GM12878 (cell line): ENCODE results near the gene HSPB3. TPM values are rescaled to one million over a fixed set of nuclear protein-coding genes. Genes with fewer than 3 reads are reported as not detected.

ENCODE experiments used
- ATAC-seq: fragments of 200-7000 bp; cut with Tn5 transposase; 3 replicates; pipeline ENCODE4 v1.9.1; 2020; ENCODE audit warnings: mild to moderate bottlenecking, moderate library complexity
- BruUV-seq: library from RNA; stranded (reverse); fragments of 400-500 nt; replicated peaks from 2 replicates; lab custom pipeline; 2021; lab: Mats Ljungman, UMichigan
- CTCF ChIA-PET: fragments of 300-600 bp; sonication (Branson Sonifier 250); formaldehyde crosslinking; extraction: SDS; loops from one replicate; lab custom pipeline; 2021; ENCODE audit warnings: inconsistent platforms; lab: Yijun Ruan, JAX
- POLR2A ChIA-PET: fragments of 350-600 bp; formaldehyde crosslinking; extraction: SDS; loops from one replicate; lab custom pipeline; 2021; ENCODE audit warnings: inconsistent platforms; lab: Charles Lee
- RAD21 ChIA-PET: fragments of 300-600 bp; sonication (Branson Sonifier 250); formaldehyde crosslinking; loops from one replicate; lab custom pipeline; 2023; ENCODE audit warnings: antibody characterized with exemption; ENCODE audit not compliant: unreplicated experiment; lab: Charles Lee
- SMC1A ChIA-PET: fragments of 300-600 bp; sonication (Branson Sonifier 250); formaldehyde crosslinking; loops from one replicate; lab custom pipeline; 2023; ENCODE audit not compliant: unreplicated experiment, uncharacterized antibody; lab: Charles Lee
- DNase-seq: peaks from one replicate; pipeline ENCODE4 v3.0.0-alpha.2; 2011; ENCODE audit warnings: low read depth, low spot score
- FAIRE-seq: peaks from 3 replicates; lab custom pipeline; 2011; peaks lifted over from hg19 to GRCh38; lab: Jason Lieb, UNC
- H2AFZ ChIP-seq: 2 replicates; pipeline ENCODE4 v1.6.0; 2011; ENCODE audit warnings: low read depth, low read length, control low read depth; ENCODE audit not compliant: control insufficient read depth
- H3K27ac ChIP-seq: 2 replicates; pipeline ENCODE4 v1.5.1; 2011; ENCODE audit warnings: control low read depth; ENCODE audit not compliant: control insufficient read depth, insufficient read depth
- H3K27me3 ChIP-seq, 2 experiments: replicated peaks in 1 of 2; 2 replicates each; pipeline versions ENCODE4 v1.6.0 to v1.6.1; 2011; ENCODE audit warnings: low read length in 1 of 2; ENCODE audit not compliant: control insufficient read depth in 2 of 2, insufficient read depth in 2 of 2
- H3K36me3 ChIP-seq, 2 experiments: 2 replicates each; pipeline ENCODE4 v1.5.1; 2011; ENCODE audit warnings: low read length in 1 of 2; ENCODE audit not compliant: control insufficient read depth in 2 of 2, insufficient read depth in 2 of 2
- H3K4me1 ChIP-seq: 2 replicates; pipeline ENCODE4 v1.6.1; 2011; ENCODE audit warnings: mild to moderate bottlenecking, low read length, moderate library complexity, mixed read lengths; ENCODE audit not compliant: control insufficient read depth, insufficient read depth
- H3K4me2 ChIP-seq: 2 replicates; pipeline ENCODE4 v1.6.0; 2011; ENCODE audit warnings: control low read depth; ENCODE audit not compliant: control insufficient read depth, insufficient read depth
- H3K4me3 ChIP-seq: fragments of 200-600 bp; sonication (generic); 2 replicates; pipeline ENCODE4 v1.5.1; 2016
- H3K79me2 ChIP-seq: 2 replicates; pipeline ENCODE4 v1.6.0; 2011; ENCODE audit warnings: low read length; ENCODE audit not compliant: control insufficient read depth, insufficient read depth
- H3K9ac ChIP-seq: 2 replicates; pipeline ENCODE4 v1.8.0; 2011; ENCODE audit warnings: low read length, control low read depth, mixed read lengths; ENCODE audit not compliant: control insufficient read depth, insufficient read depth
- H3K9me3 ChIP-seq: replicated peaks from 3 replicates; pipeline ENCODE4 v1.5.1; 2011; ENCODE audit warnings: mild to moderate bottlenecking, low read length; ENCODE audit not compliant: control insufficient read depth, insufficient read depth
- H4K20me1 ChIP-seq: 2 replicates; pipeline ENCODE4 v1.6.0; 2011; ENCODE audit not compliant: control insufficient read depth, insufficient read depth
- JUNB ChIP-seq: IDR thresholded peaks from 2 replicates; pipeline ENCODE4 v1.6.1; 2016; ENCODE audit warnings: antibody characterized with exemption, mild to moderate bottlenecking
- KDM1A ChIP-seq: fragments of 200-600 bp; sonication (generic); IDR thresholded peaks from 2 replicates; pipeline ENCODE4 v1.6.1; 2016; ENCODE audit warnings: borderline replicate concordance
- RAD21 ChIP-seq: IDR thresholded peaks from 2 replicates; pipeline ENCODE4 v1.6.1; 2011; ENCODE audit warnings: mild to moderate bottlenecking, low read depth, low read length, moderate library complexity; ENCODE audit not compliant: insufficient read depth
- RAD51 ChIP-seq: fragments of 450-650 bp; IDR thresholded peaks from 2 replicates; pipeline ENCODE4 v1.6.1; 2016; ENCODE audit warnings: moderate library complexity, mild to moderate bottlenecking, inconsistent platforms
- RUNX3 ChIP-seq: IDR thresholded peaks from 2 replicates; pipeline ENCODE4 v1.6.1; 2012; ENCODE audit warnings: low read length, inconsistent platforms
- SMC3 ChIP-seq: IDR thresholded peaks from 2 replicates; pipeline ENCODE4 v1.6.1; 2011; ENCODE audit warnings: low read length, improper control_type of control experiment, borderline replicate concordance
- SREBF1 ChIP-seq: IDR thresholded peaks from 2 replicates; pipeline ENCODE4 v1.6.1; 2012; ENCODE audit warnings: mild to moderate bottlenecking, low read length
- ZNF24 ChIP-seq: fragments of 450-650 bp; IDR thresholded peaks from 2 replicates; pipeline ENCODE4 v1.6.1; 2017; ENCODE audit warnings: antibody characterized with exemption, mild to moderate bottlenecking
- WGBS: methylation state at CpG from one replicate; pipeline ENCODE4 v1.1.6; 2016; ENCODE audit warnings: low lambda C conversion rate; ENCODE audit not compliant: insufficient replicate concordance, insufficient coverage; ENCODE audit errors: missing lambda C conversion rate; 5-methylcytosine and 5-hydroxymethylcytosine counted together
- in situ Hi-C: fragments of 300-500 bp; cut with MboI; formaldehyde crosslinking; loops from 9 replicates; pipeline ENCODE4 v1.14.3; 2018; ENCODE audit warnings: mixed read lengths
- intact Hi-C: fragments of 100-400 bp; cut with micrococcal nuclease; formaldehyde crosslinking; loops from one replicate; pipeline ENCODE4 v1.14.2; 2022; ENCODE audit not compliant: unreplicated experiment
- polyA plus RNA-seq, 11 experiments: library from polyadenylated mRNA; depleted of rRNA in 4 of 11; unstranded in 6 of 11; stranded (reverse) in 5 of 11; fragments of >200 nt; fragmentation: Nextera tagmentation in 4 of 11; fragmentation: Illumina TruSeq in 1 of 11; extraction: Ambion mirVana in 4 of 11; extraction: Trizol in 1 of 11; gene quantifications; 1 replicate in 1 of 11; 2 replicates in 10 of 11; pipeline versions ENCODE4 v1.2.1 to v1.2.3, GENCODE V29; 2011 to 2016; ENCODE audit warnings: inconsistent platforms in 2 of 11, missing spikeins in 2 of 11, low read depth in 1 of 11
- total RNA-seq, 4 experiments: library from RNA; depleted of rRNA in 3 of 4; stranded (reverse); fragments of >200 nt in 3 of 4; fragmentation: Illumina TruSeq in 1 of 4; extraction: Trizol in 1 of 4; gene quantifications; 2 replicates each; pipeline versions ENCODE4 v1.2.1 to v1.2.3, GENCODE V29; 2013 to 2021
- TF ChIP-seq, protein P1 (sequence below): fragments of 450-650 bp; IDR thresholded peaks from 2 replicates; pipeline ENCODE4 v1.6.1; 2016; ENCODE audit warnings: mild to moderate bottlenecking
- TF ChIP-seq, protein P2 (sequence below): IDR thresholded peaks from 2 replicates; pipeline ENCODE4 v1.6.1; 2012; ENCODE audit warnings: mild to moderate bottlenecking, low read depth, low read length

Gene HSPB3
- total and polyA plus RNA-seq, 10 of the 15 experiments (the other 5 are each of a cell fraction or from before 2014, with no cell fraction given) = 0.11 to 0.60 (median 0.29) TPM; not detected in 7

DNA sequence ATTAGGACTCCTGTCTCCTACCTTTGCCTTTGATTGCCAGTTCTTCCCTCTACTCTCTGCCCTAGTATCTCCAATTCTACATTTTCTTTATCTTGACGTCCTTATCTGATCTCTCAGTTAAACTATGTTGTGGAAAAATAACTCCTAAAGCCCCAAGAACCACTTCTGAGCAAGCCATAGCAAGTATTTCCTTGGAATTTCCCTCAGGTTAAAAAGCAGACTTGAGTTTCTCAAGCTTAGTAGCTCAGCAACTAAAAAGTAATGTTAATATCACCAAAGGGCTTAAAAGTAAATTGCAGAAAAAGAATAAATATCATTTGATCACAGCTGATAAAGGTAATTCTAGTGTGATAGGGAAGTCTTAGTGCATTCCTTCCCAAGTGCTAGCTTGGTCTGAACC lies 13.2 kb upstream of the HSPB3 start:
- ATAC-seq (no peak), FAIRE-seq (no peak), DNase-seq (no peak)
- H3K4me3 ChIP-seq = no peak overlapping the region
- no TSS peak for BruUV-seq
- no peaks in the 10 kb centered on the region for H3K36me3 ChIP-seq
- TF ChIP-seq SMC3 (no peak), ZNF24 (no peak)
- H3K27ac ChIP-seq = no peak overlapping the region
- H3K79me2 ChIP-seq = no peaks in the 10 kb centered on the region
- WGBS = 0% methylated on average over 1 of the region's 1 CpG
- in situ Hi-C loops = no loop called here
- H3K27me3 ChIP-seq = no peaks in the 10 kb centered on the region; a peak in 2 of 4 replicates
- H3K4me1 ChIP-seq = peaks cover 21% of the 10 kb centered on the region
- ChIA-PET CTCF (interaction anchor here (1.0 to 5.7 kb wide), 10 partner anchors 8 to 198 kb away, joined by 3 to 111 read pairs (median 6); partner anchors contain the start of gene ARL15), SMC1A (interaction anchor here (0.7 to 2.4 kb wide), 17 partner anchors 8 to 356 kb away, joined by 3 to 27 read pairs (median 3); no protein-coding TSS in a partner anchor), RAD21 (interaction anchor here (1.0 kb wide), 2 partner anchors 47 to 425 kb away, joined by 3 to 5 read pairs; no protein-coding TSS in a partner anchor), POLR2A (no interaction called here)
- H2AFZ ChIP-seq = no peak overlapping the region
- intact Hi-C loops = loop anchor here (2.0 kb wide), 1 partner anchor 47 kb away; no protein-coding TSS in a partner anchor
- no peaks in the 10 kb centered on the region for H4K20me1 ChIP-seq
- no peak overlapping the region for H3K4me2 ChIP-seq
- no peaks in the 10 kb centered on the region for H3K9me3 ChIP-seq
- H3K9ac ChIP-seq = no peak overlapping the region

DNA sequence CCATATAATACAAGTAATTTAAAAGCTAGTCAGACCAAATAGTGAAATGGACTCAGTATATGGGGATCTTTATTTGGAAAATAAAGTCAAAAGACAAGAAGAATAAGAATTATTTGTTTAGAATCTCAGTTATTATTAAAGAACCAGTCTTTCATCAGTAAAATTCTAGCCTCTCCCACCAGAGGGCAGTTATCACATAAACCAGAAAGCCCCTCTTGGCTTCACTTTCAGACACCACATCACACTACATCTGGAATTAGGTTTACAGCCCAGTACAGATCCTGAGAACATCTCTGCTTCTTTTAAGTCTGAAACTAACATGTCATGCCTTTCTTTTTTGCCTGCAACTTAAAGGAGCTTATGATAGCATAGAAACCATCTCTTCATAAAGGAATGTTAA lies 12.2 kb upstream of the HSPB3 start:
- FAIRE-seq (peak; percentile 78), ATAC-seq (peak; percentile 73), DNase-seq (no peak)
- no TSS peak for BruUV-seq
- SMC1A ChIA-PET = interaction anchor here (0.6 to 2.4 kb wide), 17 partner anchors 8 to 357 kb away, joined by 3 to 27 read pairs (median 3); no protein-coding TSS in a partner anchor
- in situ Hi-C loops (no loop called here), intact Hi-C loops (loop anchor here (2.0 kb wide), 1 partner anchor 46 kb away; no protein-coding TSS in a partner anchor)
- Histone ChIP-seq H3K4me1 (peaks cover 21% of the 10 kb centered on the region), H3K27me3 (no peaks in the 10 kb centered on the region; a peak in 2 of 4 replicates), H3K27ac (no peak overlapping the region), H2AFZ (no peak overlapping the region), H3K36me3 (no peaks in the 10 kb centered on the region), H4K20me1 (no peaks in the 10 kb centered on the region), H3K79me2 (no peaks in the 10 kb centered on the region), H3K9me3 (no peaks in the 10 kb centered on the region), H3K4me2 (no peak overlapping the region), H3K4me3 (no peak overlapping the region), H3K9ac (no peak overlapping the region)
- CTCF ChIA-PET = interaction anchor here (0.6 to 5.7 kb wide), 20 partner anchors 9 to 401 kb away, joined by 3 to 111 read pairs (median 4); partner anchors contain the start of gene ARL15
- RAD21 ChIA-PET = no interaction called here
- POLR2A ChIA-PET = interaction anchor here (1.0 kb wide), 1 partner anchor 134 kb away, joined by 4 read pairs; no protein-coding TSS in a partner anchor
- TF ChIP-seq RAD51 = no peak
- peak; percentile 37; the same call in 1 of the 2 replicates for TF ChIP-seq RUNX3
- no peak for TF ChIP-seq SREBF1
- TF ChIP-seq SMC3 = peak; percentile 29; the same call in 1 of the 2 replicates
- peak; percentile 56; the same call in 1 of the 2 replicates for TF ChIP-seq RAD21
- TF ChIP-seq JUNB = no peak
- TF ChIP-seq, protein P1, sequence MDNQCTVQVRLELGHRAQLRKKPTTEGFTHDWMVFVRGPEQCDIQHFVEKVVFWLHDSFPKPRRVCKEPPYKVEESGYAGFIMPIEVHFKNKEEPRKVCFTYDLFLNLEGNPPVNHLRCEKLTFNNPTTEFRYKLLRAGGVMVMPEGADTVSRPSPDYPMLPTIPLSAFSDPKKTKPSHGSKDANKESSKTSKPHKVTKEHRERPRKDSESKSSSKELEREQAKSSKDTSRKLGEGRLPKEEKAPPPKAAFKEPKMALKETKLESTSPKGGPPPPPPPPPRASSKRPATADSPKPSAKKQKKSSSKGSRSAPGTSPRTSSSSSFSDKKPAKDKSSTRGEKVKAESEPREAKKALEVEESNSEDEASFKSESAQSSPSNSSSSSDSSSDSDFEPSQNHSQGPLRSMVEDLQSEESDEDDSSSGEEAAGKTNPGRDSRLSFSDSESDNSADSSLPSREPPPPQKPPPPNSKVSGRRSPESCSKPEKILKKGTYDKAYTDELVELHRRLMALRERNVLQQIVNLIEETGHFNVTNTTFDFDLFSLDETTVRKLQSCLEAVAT = no peak
- TF ChIP-seq, protein P2, sequence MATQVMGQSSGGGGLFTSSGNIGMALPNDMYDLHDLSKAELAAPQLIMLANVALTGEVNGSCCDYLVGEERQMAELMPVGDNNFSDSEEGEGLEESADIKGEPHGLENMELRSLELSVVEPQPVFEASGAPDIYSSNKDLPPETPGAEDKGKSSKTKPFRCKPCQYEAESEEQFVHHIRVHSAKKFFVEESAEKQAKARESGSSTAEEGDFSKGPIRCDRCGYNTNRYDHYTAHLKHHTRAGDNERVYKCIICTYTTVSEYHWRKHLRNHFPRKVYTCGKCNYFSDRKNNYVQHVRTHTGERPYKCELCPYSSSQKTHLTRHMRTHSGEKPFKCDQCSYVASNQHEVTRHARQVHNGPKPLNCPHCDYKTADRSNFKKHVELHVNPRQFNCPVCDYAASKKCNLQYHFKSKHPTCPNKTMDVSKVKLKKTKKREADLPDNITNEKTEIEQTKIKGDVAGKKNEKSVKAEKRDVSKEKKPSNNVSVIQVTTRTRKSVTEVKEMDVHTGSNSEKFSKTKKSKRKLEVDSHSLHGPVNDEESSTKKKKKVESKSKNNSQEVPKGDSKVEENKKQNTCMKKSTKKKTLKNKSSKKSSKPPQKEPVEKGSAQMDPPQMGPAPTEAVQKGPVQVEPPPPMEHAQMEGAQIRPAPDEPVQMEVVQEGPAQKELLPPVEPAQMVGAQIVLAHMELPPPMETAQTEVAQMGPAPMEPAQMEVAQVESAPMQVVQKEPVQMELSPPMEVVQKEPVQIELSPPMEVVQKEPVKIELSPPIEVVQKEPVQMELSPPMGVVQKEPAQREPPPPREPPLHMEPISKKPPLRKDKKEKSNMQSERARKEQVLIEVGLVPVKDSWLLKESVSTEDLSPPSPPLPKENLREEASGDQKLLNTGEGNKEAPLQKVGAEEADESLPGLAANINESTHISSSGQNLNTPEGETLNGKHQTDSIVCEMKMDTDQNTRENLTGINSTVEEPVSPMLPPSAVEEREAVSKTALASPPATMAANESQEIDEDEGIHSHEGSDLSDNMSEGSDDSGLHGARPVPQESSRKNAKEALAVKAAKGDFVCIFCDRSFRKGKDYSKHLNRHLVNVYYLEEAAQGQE = no peak
- TF ChIP-seq KDM1A = no peak
